Neural cell (in vitro differentiated cells): Measurements from ENCODE around the gene LRMDA. TPM values are rescaled to one million over a fixed set of nuclear protein-coding genes. Genes with fewer than 3 reads are reported as not detected.

Experiments used
- H2AFZ ChIP-seq: fragments of 200-600, 300-800 bp; sonication (generic), shearing (Covaris generic); 2 replicates; pipeline ENCODE4 v1.6.0; 2014; ENCODE audit warnings: low read depth, mild to moderate bottlenecking, antibody characterized with exemption, low read length, moderate library complexity
- H3F3A ChIP-seq: fragments of 200-600 bp; shearing (Covaris generic); 2 replicates; pipeline ENCODE4 v1.6.1; 2016; ENCODE audit warnings: mild to moderate bottlenecking, moderate library complexity, mixed read lengths, antibody characterized with exemption, low read length; ENCODE audit not compliant: insufficient read depth, poor library complexity, severe bottlenecking
- H3K27ac ChIP-seq: fragments of 200-600, 300-800 bp; sonication (generic), shearing (Covaris generic); 2 replicates; pipeline ENCODE4 v1.5.1; 2014; ENCODE audit warnings: mild to moderate bottlenecking, low read length, moderate library complexity
- H3K27me3 ChIP-seq: fragments of 300-800, 200-600 bp; sonication (generic), shearing (Covaris generic); 2 replicates; pipeline ENCODE4 v1.6.0; 2014; ENCODE audit warnings: mild to moderate bottlenecking, low read depth, low read length, moderate library complexity; ENCODE audit not compliant: insufficient read depth
- H3K36me3 ChIP-seq: fragments of 300-800, 200-600 bp; sonication (generic), shearing (Covaris generic); 2 replicates; pipeline ENCODE4 v1.5.1; 2014; ENCODE audit warnings: mild to moderate bottlenecking, antibody characterized with exemption, low read length, moderate library complexity; ENCODE audit not compliant: insufficient read depth
- H3K4me2 ChIP-seq: fragments of 300-800, 200-600 bp; sonication (generic), shearing (Covaris generic); 2 replicates; pipeline ENCODE4 v1.6.0; 2014; ENCODE audit warnings: mild to moderate bottlenecking, low read length
- H3K4me3 ChIP-seq: fragments of 300-800, 200-600 bp; sonication (generic), shearing (Covaris generic); 2 replicates; pipeline ENCODE4 v1.5.1; 2014; ENCODE audit warnings: mild to moderate bottlenecking, low read length, moderate library complexity
- H3K79me2 ChIP-seq: fragments of 200-600 bp; shearing (Covaris generic); replicated peaks from 2 replicates; pipeline ENCODE4 v1.6.0; 2014; ENCODE audit warnings: mild to moderate bottlenecking, low read length, moderate library complexity; ENCODE audit not compliant: insufficient read depth
- H3K9ac ChIP-seq: fragments of 300-800, 200-600 bp; sonication (generic), shearing (Covaris generic); 2 replicates; pipeline ENCODE4 v1.6.1; 2016; ENCODE audit warnings: mild to moderate bottlenecking, low read length, mixed read lengths
- H3K9me2 ChIP-seq: fragments of 200-600 bp; shearing (Covaris generic); 2 replicates; pipeline ENCODE4 v1.6.1; 2016; ENCODE audit warnings: mild to moderate bottlenecking, low read length, mixed read lengths; ENCODE audit not compliant: insufficient read depth
- H3K9me3 ChIP-seq: fragments of 200-600, 300-800 bp; sonication (generic), shearing (Covaris generic); 2 replicates; pipeline ENCODE4 v1.6.1; 2016; ENCODE audit warnings: mild to moderate bottlenecking, mixed run types, low read length, moderate library complexity, mixed read lengths
- H4K20me1 ChIP-seq: fragments of 200-600 bp; shearing (Covaris generic); 2 replicates; pipeline ENCODE4 v1.6.1; 2016; ENCODE audit warnings: mild to moderate bottlenecking, mixed run types; ENCODE audit not compliant: insufficient read depth
- EP300 ChIP-seq: fragments of 450-650 bp; conservative IDR thresholded peaks from 2 replicates; pipeline ENCODE4 v1.6.1; 2014; ENCODE audit warnings: antibody characterized with exemption, mild to moderate bottlenecking, moderate library complexity; ENCODE audit not compliant: poor library complexity, severe bottlenecking
- EZH2 ChIP-seq: fragments of 200-600, 300-800 bp; shearing (Covaris generic), sonication (generic); IDR thresholded peaks from 2 replicates; pipeline ENCODE4 v1.6.1; 2014; ENCODE audit warnings: antibody characterized with exemption, low read length, borderline replicate concordance, mild to moderate bottlenecking; ENCODE audit not compliant: insufficient read depth, poor library complexity, severe bottlenecking
- MXI1 ChIP-seq: fragments of 450-650 bp; conservative IDR thresholded peaks from 2 replicates; pipeline ENCODE4 v1.6.1; 2014; ENCODE audit warnings: antibody characterized with exemption, mild to moderate bottlenecking; ENCODE audit not compliant: poor library complexity, severe bottlenecking
- POLR2AphosphoS5 ChIP-seq: IDR thresholded peaks from 2 replicates; pipeline ENCODE4 v1.6.1; 2012
- RAD21 ChIP-seq: fragments of 450-650 bp; conservative IDR thresholded peaks from 2 replicates; pipeline ENCODE4 v1.6.1; 2014; ENCODE audit warnings: antibody characterized with exemption, mild to moderate bottlenecking, moderate library complexity
- SMC3 ChIP-seq: fragments of 450-650 bp; conservative IDR thresholded peaks from 2 replicates; pipeline ENCODE4 v1.6.1; 2014; ENCODE audit warnings: antibody characterized with exemption, mild to moderate bottlenecking, moderate library complexity; ENCODE audit not compliant: poor library complexity
- TAF1 ChIP-seq: IDR thresholded peaks from 2 replicates; pipeline ENCODE4 v1.6.1; 2012; ENCODE audit warnings: low read depth
- polyA plus RNA-seq: library from polyadenylated mRNA; depleted of rRNA; stranded (reverse); fragments of >200 nt; gene quantifications from 2 replicates; pipeline ENCODE4 v1.2.3, GENCODE V29; 2014
- TF ChIP-seq, protein P1 (sequence below): fragments of 450-650 bp; IDR thresholded peaks from 2 replicates; pipeline ENCODE4 v1.5.1; 2014; ENCODE audit warnings: antibody characterized with exemption, mild to moderate bottlenecking, moderate library complexity; ENCODE audit not compliant: poor library complexity, severe bottlenecking
- TF ChIP-seq, protein P2 (sequence below): IDR thresholded peaks from 2 replicates; pipeline ENCODE4 v1.6.1; 2012; ENCODE audit warnings: borderline replicate concordance

Gene LRMDA
- polyA plus RNA-seq, 1 donor from 2014 or later = 5.6 TPM

DNA sequence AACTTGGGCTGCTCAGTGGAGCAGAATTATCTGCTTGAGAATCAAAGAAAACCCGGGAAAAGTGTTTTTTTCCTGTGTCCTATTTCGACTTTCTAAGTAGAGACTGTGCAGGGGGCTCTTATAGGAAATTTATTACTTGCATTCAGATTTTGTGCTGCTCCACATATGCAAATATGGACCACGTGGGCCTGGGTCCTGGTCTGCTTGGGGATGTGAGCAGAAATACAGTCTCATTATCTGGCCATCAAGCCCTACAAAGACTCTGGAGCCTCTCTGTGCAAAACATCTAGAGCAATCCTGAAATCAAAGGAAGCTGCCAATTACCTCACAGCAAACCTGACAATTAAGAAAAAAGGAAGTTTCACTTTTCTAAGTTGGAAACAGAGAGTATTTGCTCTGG lies 216.9 kb downstream of the LRMDA start:
- no peaks in the 10 kb centered on the region for H3K9me3 ChIP-seq
- H3K79me2 ChIP-seq = no peaks in the 10 kb centered on the region
- no peak overlapping the region for H3K4me2 ChIP-seq
- H4K20me1 ChIP-seq = no peaks in the 10 kb centered on the region
- no peak for TF ChIP-seq TAF1
- TF ChIP-seq EZH2 = no peak
- no peak for TF ChIP-seq EP300
- no peak for TF ChIP-seq POLR2AphosphoS5
- no peak for TF ChIP-seq MXI1
- TF ChIP-seq, protein P1, sequence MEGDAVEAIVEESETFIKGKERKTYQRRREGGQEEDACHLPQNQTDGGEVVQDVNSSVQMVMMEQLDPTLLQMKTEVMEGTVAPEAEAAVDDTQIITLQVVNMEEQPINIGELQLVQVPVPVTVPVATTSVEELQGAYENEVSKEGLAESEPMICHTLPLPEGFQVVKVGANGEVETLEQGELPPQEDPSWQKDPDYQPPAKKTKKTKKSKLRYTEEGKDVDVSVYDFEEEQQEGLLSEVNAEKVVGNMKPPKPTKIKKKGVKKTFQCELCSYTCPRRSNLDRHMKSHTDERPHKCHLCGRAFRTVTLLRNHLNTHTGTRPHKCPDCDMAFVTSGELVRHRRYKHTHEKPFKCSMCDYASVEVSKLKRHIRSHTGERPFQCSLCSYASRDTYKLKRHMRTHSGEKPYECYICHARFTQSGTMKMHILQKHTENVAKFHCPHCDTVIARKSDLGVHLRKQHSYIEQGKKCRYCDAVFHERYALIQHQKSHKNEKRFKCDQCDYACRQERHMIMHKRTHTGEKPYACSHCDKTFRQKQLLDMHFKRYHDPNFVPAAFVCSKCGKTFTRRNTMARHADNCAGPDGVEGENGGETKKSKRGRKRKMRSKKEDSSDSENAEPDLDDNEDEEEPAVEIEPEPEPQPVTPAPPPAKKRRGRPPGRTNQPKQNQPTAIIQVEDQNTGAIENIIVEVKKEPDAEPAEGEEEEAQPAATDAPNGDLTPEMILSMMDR = no peak
- TF ChIP-seq, protein P2, sequence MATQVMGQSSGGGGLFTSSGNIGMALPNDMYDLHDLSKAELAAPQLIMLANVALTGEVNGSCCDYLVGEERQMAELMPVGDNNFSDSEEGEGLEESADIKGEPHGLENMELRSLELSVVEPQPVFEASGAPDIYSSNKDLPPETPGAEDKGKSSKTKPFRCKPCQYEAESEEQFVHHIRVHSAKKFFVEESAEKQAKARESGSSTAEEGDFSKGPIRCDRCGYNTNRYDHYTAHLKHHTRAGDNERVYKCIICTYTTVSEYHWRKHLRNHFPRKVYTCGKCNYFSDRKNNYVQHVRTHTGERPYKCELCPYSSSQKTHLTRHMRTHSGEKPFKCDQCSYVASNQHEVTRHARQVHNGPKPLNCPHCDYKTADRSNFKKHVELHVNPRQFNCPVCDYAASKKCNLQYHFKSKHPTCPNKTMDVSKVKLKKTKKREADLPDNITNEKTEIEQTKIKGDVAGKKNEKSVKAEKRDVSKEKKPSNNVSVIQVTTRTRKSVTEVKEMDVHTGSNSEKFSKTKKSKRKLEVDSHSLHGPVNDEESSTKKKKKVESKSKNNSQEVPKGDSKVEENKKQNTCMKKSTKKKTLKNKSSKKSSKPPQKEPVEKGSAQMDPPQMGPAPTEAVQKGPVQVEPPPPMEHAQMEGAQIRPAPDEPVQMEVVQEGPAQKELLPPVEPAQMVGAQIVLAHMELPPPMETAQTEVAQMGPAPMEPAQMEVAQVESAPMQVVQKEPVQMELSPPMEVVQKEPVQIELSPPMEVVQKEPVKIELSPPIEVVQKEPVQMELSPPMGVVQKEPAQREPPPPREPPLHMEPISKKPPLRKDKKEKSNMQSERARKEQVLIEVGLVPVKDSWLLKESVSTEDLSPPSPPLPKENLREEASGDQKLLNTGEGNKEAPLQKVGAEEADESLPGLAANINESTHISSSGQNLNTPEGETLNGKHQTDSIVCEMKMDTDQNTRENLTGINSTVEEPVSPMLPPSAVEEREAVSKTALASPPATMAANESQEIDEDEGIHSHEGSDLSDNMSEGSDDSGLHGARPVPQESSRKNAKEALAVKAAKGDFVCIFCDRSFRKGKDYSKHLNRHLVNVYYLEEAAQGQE = no peak
- no peak for TF ChIP-seq SMC3
- no peak for TF ChIP-seq RAD21
- no peak overlapping the region for H3K9ac ChIP-seq
- H3F3A ChIP-seq = no peaks in the 10 kb centered on the region
- no peak overlapping the region for H2AFZ ChIP-seq
- no peak overlapping the region for H3K4me3 ChIP-seq
- no peak overlapping the region for H3K27ac ChIP-seq
- H3K36me3 ChIP-seq = no peaks in the 10 kb centered on the region
- no peaks in the 10 kb centered on the region for H3K9me2 ChIP-seq
- H3K27me3 ChIP-seq = no peaks in the 10 kb centered on the region

DNA sequence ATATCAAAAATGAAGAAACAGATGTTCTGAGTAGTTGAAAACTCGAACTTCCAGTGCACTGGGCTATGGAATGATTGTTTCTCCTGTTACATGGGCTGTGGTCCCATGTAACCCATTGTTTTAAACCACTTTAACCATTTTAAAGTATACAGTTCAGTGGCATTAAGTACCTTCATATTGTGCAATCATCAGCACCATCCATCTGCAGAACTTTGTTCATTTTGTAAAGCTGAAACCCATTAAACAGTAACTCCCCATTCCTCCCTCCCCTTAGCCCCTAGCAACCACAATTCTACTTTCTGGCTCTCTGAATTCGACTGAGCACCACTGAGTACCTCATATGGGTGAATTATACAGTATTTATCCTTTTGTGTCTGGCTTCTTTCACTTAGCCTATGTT lies 217.4 kb downstream of the LRMDA start:
- Histone ChIP-seq H3K4me3 (no peak overlapping the region), H3K4me2 (no peak overlapping the region), H3K9ac (no peak overlapping the region), H3K79me2 (no peaks in the 10 kb centered on the region), H3K36me3 (no peaks in the 10 kb centered on the region), H3K27ac (no peak overlapping the region), H3K9me3 (no peaks in the 10 kb centered on the region), H3K27me3 (no peaks in the 10 kb centered on the region), H3F3A (no peaks in the 10 kb centered on the region), H3K9me2 (no peaks in the 10 kb centered on the region), H4K20me1 (no peaks in the 10 kb centered on the region), H2AFZ (no peak overlapping the region)
- TF ChIP-seq TAF1 (no peak), EZH2 (no peak), SMC3 (no peak), MXI1 (no peak), RAD21 (no peak), EP300 (no peak), POLR2AphosphoS5 (no peak)
- TF ChIP-seq, protein P1 = no peak
- TF ChIP-seq, protein P2 = no peak
